Measurements from ENCODE around the gene RCOR2.
A peak's percentile ranks its signal among the peaks of the same experiment; 100 is the strongest.

DNA sequence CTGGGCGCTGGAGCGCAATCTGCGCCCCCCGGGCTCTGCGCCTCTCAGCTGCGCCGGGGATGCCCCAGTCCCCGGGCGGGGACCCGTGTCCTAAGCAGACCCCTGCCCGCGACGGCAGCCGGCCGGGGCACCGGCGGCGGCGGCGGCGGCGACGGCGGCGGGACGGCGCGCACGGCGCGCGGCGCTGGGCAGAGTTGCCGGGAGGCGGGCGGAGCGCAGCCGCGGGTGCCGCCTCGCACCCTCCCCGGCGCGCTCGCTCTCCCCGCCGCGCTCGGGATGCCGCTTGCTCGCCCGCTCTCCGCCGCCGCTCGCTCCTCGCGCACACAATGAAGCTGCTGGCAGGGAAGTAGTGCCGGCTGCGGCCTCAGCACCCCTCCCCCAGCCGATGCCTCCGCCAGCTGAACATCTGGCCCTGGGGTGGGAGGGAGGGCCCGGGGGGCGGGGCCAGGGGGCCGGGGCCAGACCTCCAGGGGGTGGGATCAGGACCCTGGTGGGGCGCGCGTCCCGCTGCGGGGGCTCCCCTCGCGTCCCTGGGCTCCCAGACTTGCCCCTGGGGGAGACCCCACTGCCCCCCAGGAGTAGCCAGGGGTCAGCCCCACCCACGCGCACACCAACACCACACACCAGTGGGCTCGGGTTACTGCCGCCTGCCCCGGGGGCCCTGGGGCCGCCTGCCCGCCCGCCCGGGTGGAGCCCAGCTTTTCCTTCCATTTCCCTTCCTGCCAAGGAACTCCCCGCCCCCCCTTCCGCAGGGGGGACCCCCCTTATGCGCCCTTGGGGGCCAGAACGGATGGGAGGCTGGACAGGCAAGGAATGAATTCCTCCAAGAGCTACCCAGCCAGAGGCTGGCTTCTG lies at the start of gene RCOR2:
- TF ChIP-seq, protein P1, sequence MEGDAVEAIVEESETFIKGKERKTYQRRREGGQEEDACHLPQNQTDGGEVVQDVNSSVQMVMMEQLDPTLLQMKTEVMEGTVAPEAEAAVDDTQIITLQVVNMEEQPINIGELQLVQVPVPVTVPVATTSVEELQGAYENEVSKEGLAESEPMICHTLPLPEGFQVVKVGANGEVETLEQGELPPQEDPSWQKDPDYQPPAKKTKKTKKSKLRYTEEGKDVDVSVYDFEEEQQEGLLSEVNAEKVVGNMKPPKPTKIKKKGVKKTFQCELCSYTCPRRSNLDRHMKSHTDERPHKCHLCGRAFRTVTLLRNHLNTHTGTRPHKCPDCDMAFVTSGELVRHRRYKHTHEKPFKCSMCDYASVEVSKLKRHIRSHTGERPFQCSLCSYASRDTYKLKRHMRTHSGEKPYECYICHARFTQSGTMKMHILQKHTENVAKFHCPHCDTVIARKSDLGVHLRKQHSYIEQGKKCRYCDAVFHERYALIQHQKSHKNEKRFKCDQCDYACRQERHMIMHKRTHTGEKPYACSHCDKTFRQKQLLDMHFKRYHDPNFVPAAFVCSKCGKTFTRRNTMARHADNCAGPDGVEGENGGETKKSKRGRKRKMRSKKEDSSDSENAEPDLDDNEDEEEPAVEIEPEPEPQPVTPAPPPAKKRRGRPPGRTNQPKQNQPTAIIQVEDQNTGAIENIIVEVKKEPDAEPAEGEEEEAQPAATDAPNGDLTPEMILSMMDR (IDR thresholded peaks at IDR 0.05) = no peak
- TF ChIP-seq POLR2AphosphoS5 (IDR thresholded peaks at IDR 0.05) = peak; percentile 27

Data from prostate gland (tissue), 2 donors.